IMR-90 (cell line): ENCODE results near the gene GPR65. TPM values are rescaled to one million over a fixed set of nuclear protein-coding genes. Genes with fewer than 3 reads are reported as not detected.

Experiments
- ATAC-seq: fragments of 200-7000 bp; cut with Tn5 transposase; 2 replicates; pipeline ENCODE4 v1.9.1; 2020; ENCODE audit warnings: low read depth, mild to moderate bottlenecking, moderate library complexity
- BruUV-seq: library from RNA; stranded (reverse); fragments of 400-500 nt; replicated peaks from 2 replicates; lab custom pipeline; 2021; lab: Mats Ljungman, UMichigan
- CTCF ChIA-PET: fragments of 300-600 bp; formaldehyde crosslinking; extraction: SDS; loops from one replicate; lab custom pipeline; 2021; ENCODE audit warnings: antibody characterized with exemption; lab: Yijun Ruan, JAX
- POLR2A ChIA-PET: fragments of 300-600 bp; sonication (Branson Sonifier 250); formaldehyde crosslinking; loops from one replicate; lab custom pipeline; 2022; ENCODE audit warnings: antibody characterized with exemption; ENCODE audit not compliant: unreplicated experiment; lab: Charles Lee
- DNase-seq: peaks from one replicate; pipeline ENCODE4 v3.0.0; 2013
- H2AFZ ChIP-seq: replicated peaks from 2 replicates; pipeline ENCODE3; 2013; ENCODE audit warnings: low read length, mild to moderate bottlenecking; ENCODE audit not compliant: poor library complexity
- H2AK5ac ChIP-seq: 2 replicates; pipeline ENCODE4 v1.6.1; 2013; ENCODE audit warnings: low read depth, low read length, inconsistent platforms
- H2AK9ac ChIP-seq: replicated peaks from 2 replicates; pipeline ENCODE3; 2013; ENCODE audit warnings: mild to moderate bottlenecking, low read depth, low read length, moderate library complexity; ENCODE audit not compliant: poor library complexity
- H2BK120ac ChIP-seq: 2 replicates; pipeline ENCODE4 v1.6.1; 2013; ENCODE audit warnings: low read depth, low read length, inconsistent platforms
- H2BK15ac ChIP-seq: 3 replicates; pipeline ENCODE4 v1.6.1; 2013; ENCODE audit warnings: low read depth, low read length, inconsistent platforms
- H2BK20ac ChIP-seq: 2 replicates; pipeline ENCODE4 v1.6.1; 2013; ENCODE audit warnings: low read depth, mild to moderate bottlenecking, inconsistent platforms, low read length, moderate library complexity
- H2BK5ac ChIP-seq: 2 replicates; pipeline ENCODE4 v1.6.1; 2013; ENCODE audit warnings: mild to moderate bottlenecking, low read depth, low read length, inconsistent platforms; ENCODE audit not compliant: poor library complexity, severe bottlenecking
- H3K14ac ChIP-seq: replicated peaks from 2 replicates; pipeline ENCODE4 v1.6.1; 2013; ENCODE audit warnings: low read depth, low read length, inconsistent platforms
- H3K18ac ChIP-seq: 2 replicates; pipeline ENCODE4 v1.6.1; 2013; ENCODE audit warnings: low read depth, low read length, control low read depth
- H3K23ac ChIP-seq: 2 replicates; pipeline ENCODE4 v1.6.1; 2013; ENCODE audit warnings: low read depth, low read length, inconsistent platforms
- H3K27ac ChIP-seq: 2 replicates; pipeline ENCODE4 v1.5.1; 2013; ENCODE audit warnings: mild to moderate bottlenecking, control low read depth, low read length; ENCODE audit not compliant: insufficient read depth
- H3K27me3 ChIP-seq: 2 replicates; pipeline ENCODE4 v1.6.1; 2013; ENCODE audit warnings: low read length; ENCODE audit not compliant: control insufficient read depth, insufficient read depth
- H3K36me3 ChIP-seq: 2 replicates; pipeline ENCODE4 v1.6.1; 2013; ENCODE audit warnings: low read length, mixed read lengths; ENCODE audit not compliant: control insufficient read depth, insufficient read depth
- H3K4ac ChIP-seq: 2 replicates; pipeline ENCODE4 v1.6.1; 2013; ENCODE audit warnings: low read depth, low read length, inconsistent platforms
- H3K4me1 ChIP-seq: 2 replicates; pipeline ENCODE4 v1.6.1; 2013; ENCODE audit warnings: low read length, mixed read lengths; ENCODE audit not compliant: control insufficient read depth, insufficient read depth
- H3K4me2 ChIP-seq: 2 replicates; pipeline ENCODE4 v1.6.1; 2013; ENCODE audit warnings: low read depth, mild to moderate bottlenecking, control low read depth, low read length, moderate library complexity
- H3K4me3 ChIP-seq: 2 replicates; pipeline ENCODE4 v1.5.1; 2013; ENCODE audit warnings: low read depth, mild to moderate bottlenecking, control low read depth, low read length, moderate library complexity; ENCODE audit not compliant: insufficient read depth
- H3K56ac ChIP-seq: 2 replicates; pipeline ENCODE4 v1.6.1; 2013; ENCODE audit warnings: low read length, inconsistent platforms; ENCODE audit not compliant: insufficient read depth; ENCODE audit errors: extremely low read depth
- H3K79me1 ChIP-seq, 2 experiments: 2 replicates each; pipeline ENCODE4 v1.6.1; 2013; ENCODE audit warnings: low read length in 2 of 2, inconsistent platforms in 1 of 2, low read depth in 1 of 2
- H3K9ac ChIP-seq: 2 replicates; pipeline ENCODE4 v1.6.1; 2013; ENCODE audit warnings: low read depth, low read length, control low read depth
- H3K9me1 ChIP-seq: 2 replicates; pipeline ENCODE4 v1.6.1; 2013; ENCODE audit warnings: low read length, inconsistent platforms; ENCODE audit not compliant: insufficient read depth
- H3K9me3 ChIP-seq: 2 replicates; pipeline ENCODE4 v1.6.1; 2013; ENCODE audit warnings: low read length; ENCODE audit not compliant: control insufficient read depth, insufficient read depth
- H4K20me1 ChIP-seq: 2 replicates; pipeline ENCODE4 v1.6.1; 2013; ENCODE audit warnings: low read length, inconsistent platforms; ENCODE audit not compliant: insufficient read depth
- H4K5ac ChIP-seq: 2 replicates; pipeline ENCODE4 v1.6.1; 2013; ENCODE audit warnings: mild to moderate bottlenecking, low read depth, low read length, control low read depth
- H4K8ac ChIP-seq, 2 experiments: 2 replicates each; pipeline ENCODE4 v1.6.1; 2013; ENCODE audit warnings: low read depth in 2 of 2, low read length in 2 of 2, control low read depth in 1 of 2, inconsistent platforms in 1 of 2
- H4K91ac ChIP-seq: 2 replicates; pipeline ENCODE4 v1.6.1; 2013; ENCODE audit warnings: low read depth, low read length, inconsistent platforms; ENCODE audit not compliant: insufficient read depth
- BHLHE40 ChIP-seq: fragments of 150-350 bp; IDR thresholded peaks from 2 replicates; pipeline ENCODE4 v1.6.1; 2016; ENCODE audit warnings: mild to moderate bottlenecking, low read depth, low read length
- CEBPB ChIP-seq: IDR thresholded peaks from 2 replicates; pipeline ENCODE4 v1.6.1; 2012; ENCODE audit warnings: low read depth, low read length, improper control_type of control experiment
- CHD1 ChIP-seq: IDR thresholded peaks from 2 replicates; pipeline ENCODE4 v1.6.1; 2012; ENCODE audit warnings: low read depth, low read length, improper control_type of control experiment
- FOS ChIP-seq: fragments of 150-350 bp; IDR thresholded peaks from 2 replicates; pipeline ENCODE4 v1.6.1; 2016; ENCODE audit warnings: low read depth, low read length
- MAFK ChIP-seq: IDR thresholded peaks from 2 replicates; pipeline ENCODE4 v1.6.1; 2012; ENCODE audit warnings: low read depth, low read length, improper control_type of control experiment
- MAZ ChIP-seq: IDR thresholded peaks from 2 replicates; pipeline ENCODE4 v1.6.1; 2012; ENCODE audit warnings: low read depth, mild to moderate bottlenecking, low read length, improper control_type of control experiment, moderate library complexity, borderline replicate concordance
- MXI1 ChIP-seq: IDR thresholded peaks from 2 replicates; pipeline ENCODE4 v1.6.1; 2012; ENCODE audit warnings: low read depth, mild to moderate bottlenecking, low read length, moderate library complexity, borderline replicate concordance
- NFE2L2 ChIP-seq: fragments of 150-350 bp; IDR thresholded peaks from 2 replicates; pipeline ENCODE4 v1.6.1; 2016; ENCODE audit warnings: low read depth, mild to moderate bottlenecking, low read length
- POLR2A ChIP-seq: IDR thresholded peaks from 2 replicates; pipeline ENCODE4 v1.6.1; 2012; ENCODE audit warnings: mild to moderate bottlenecking, low read depth, low read length
- SMC3 ChIP-seq: fragments of 150-350 bp; IDR thresholded peaks from 2 replicates; pipeline ENCODE4 v1.6.1; 2016; ENCODE audit warnings: low read depth, mild to moderate bottlenecking, antibody characterized with exemption, low read length, moderate library complexity
- WGBS, 2 experiments: methylation state at CpG; one replicate each; pipeline versions ENCODE4 v1.1.5 to v1.1.7; 2013; ENCODE audit warnings: missing lambda C conversion rate in 2 of 2; ENCODE audit not compliant: insufficient read length in 1 of 2; ENCODE audit errors: extremely low coverage in 2 of 2; 5-methylcytosine and 5-hydroxymethylcytosine counted together
- dilution Hi-C: fragments of 300-500 bp; cut with HindIII; formaldehyde crosslinking; loops from one replicate; pipeline ENCODE4 v1.14.3; 2018; ENCODE audit warnings: low sequenced_read_pairs; ENCODE audit not compliant: unreplicated experiment
- in situ Hi-C: fragments of 300-500 bp; cut with MboI; formaldehyde crosslinking; loops from 3 replicates; pipeline ENCODE4 v1.14.3; 2019; ENCODE audit warnings: low sequenced_read_pairs, inconsistent platforms, mixed read lengths
- intact Hi-C: fragments of 100-400 bp; cut with micrococcal nuclease; formaldehyde crosslinking; loops from 2 replicates; pipeline ENCODE4 v1.10.0; 2022
- polyA plus RNA-seq, 3 experiments: library from polyadenylated mRNA; depleted of rRNA; stranded (reverse); fragments of >200 nt; gene quantifications; 2 replicates each; pipeline ENCODE4 v1.2.3, GENCODE V29; 2012; ENCODE audit warnings: low replicate concordance in 1 of 3
- total RNA-seq: library from RNA; depleted of rRNA; stranded (reverse); fragments of >200 nt; gene quantifications from 2 replicates; pipeline ENCODE4 v1.2.3, GENCODE V29; 2012
- TF ChIP-seq, protein P1 (sequence below): fragments of 150-350 bp; IDR thresholded peaks from 2 replicates; pipeline ENCODE4 v1.6.1; 2017; ENCODE audit warnings: mild to moderate bottlenecking, antibody characterized with exemption, low read length, low read depth
- TF ChIP-seq, protein P2 (sequence below): conservative IDR thresholded peaks from 2 replicates; pipeline ENCODE4 v1.5.1; 2012; ENCODE audit warnings: mild to moderate bottlenecking, low read depth, low read length, improper control_type of control experiment
- TF ChIP-seq, protein P3 (sequence below): fragments of 150-350 bp; IDR thresholded peaks from 2 replicates; pipeline ENCODE4 v1.6.1; 2016; ENCODE audit warnings: low read depth, mild to moderate bottlenecking, low read length, moderate library complexity, borderline replicate concordance

GPR65 gene
- total and polyA plus RNA-seq, 2 of the 4 experiments (the other 2 are of a cell fraction): 0.05 to 0.18 TPM

DNA sequence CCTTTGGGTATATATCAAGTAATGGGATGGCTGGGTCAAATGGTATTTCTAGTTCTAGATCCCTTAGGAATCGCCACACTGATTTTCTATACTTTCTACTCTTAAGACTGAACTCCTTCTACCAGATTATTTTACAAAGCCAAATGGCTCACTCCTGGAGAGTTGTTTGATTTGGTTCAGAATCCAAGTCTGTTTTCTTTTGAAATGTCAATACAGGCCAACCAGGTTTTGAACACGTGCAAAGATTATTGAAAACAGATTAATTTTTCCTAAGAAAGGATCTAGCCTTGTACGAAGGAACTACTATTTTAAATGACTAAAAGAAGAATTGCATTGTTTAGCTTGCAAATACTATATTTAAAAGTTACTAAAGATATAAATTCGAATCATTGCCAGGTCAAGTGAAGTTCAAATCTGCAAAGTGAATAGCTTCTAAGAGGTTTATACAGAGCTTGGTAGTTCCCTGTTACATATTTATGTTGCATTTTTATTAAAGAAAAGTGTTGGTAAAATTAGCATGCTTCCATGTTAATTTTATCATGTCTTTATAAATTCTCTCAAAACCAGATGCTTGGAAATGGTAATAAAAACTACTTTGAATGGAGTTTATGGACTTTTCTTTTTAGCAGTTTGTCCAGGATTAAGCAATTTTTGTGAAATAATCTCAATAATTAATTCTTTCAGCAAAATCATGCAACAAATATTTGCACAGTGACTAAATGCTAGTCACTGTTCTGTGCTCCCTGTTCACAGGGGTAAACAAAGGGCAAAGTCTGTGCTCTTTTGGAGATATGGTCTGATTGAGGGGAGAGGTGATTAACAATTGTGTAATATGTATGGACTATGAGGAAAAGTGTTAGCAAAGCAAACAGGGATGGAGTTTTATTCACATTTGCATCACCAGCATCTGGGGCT, 38.9 kb downstream of the GPR65 start (continued):
- no peak for TF ChIP-seq CEBPB

DNA sequence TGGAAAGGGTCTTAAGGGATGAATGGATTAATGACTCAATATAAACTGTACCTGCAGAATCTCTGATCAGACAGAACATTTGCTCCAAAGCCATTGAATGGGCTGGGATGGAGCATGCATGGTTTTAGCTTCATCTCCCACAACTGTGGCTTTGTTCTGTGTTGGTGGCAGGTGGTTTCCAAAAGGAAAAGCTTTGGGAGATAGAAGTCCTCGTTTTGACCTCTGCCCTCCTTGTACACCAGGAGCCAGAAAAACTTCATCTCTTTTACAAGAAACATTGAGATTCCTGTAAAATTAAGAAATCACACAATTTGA, 39.5 kb downstream of the GPR65 start:
- Histone ChIP-seq H2BK15ac (no peak overlapping the region), H3K14ac (no peak overlapping the region), H2AK5ac (no peak overlapping the region), H3K18ac (no peak overlapping the region), H2BK5ac (no peak overlapping the region), H4K8ac (no peak overlapping the region), H2BK120ac (no peak overlapping the region), H4K91ac (no peak overlapping the region), H3K4ac (no peak overlapping the region), H3K9me3 (0 out of 2 replicates have a peak, but pooled peaks cover 1% of the 10 kb centered on the region), H3K23ac (no peak overlapping the region), H3K4me3 (no peak overlapping the region), H4K20me1 (no peaks in the 10 kb centered on the region), H3K9ac (no peak overlapping the region), H2AK9ac (no peak overlapping the region), H3K4me1 (no peaks in the 10 kb centered on the region), H2AFZ (no peak overlapping the region), H3K9me1 (no peaks in the 10 kb centered on the region), H3K4me2 (no peak overlapping the region), H3K27me3 (no peaks in the 10 kb centered on the region), H3K56ac (no peak overlapping the region), H3K27ac (no peak overlapping the region), H2BK20ac (no peak overlapping the region), H4K5ac (no peak overlapping the region), H3K36me3 (no peaks in the 10 kb centered on the region), H3K79me1 (no peaks in the 10 kb centered on the region)
- POLR2A ChIA-PET: no interaction called here
- BruUV-seq: no TSS peak
- intact Hi-C loops: no loop called here
- no CpG with 5 or more reads among the region's 1 CpG for WGBS, 2 experiments
- DNase-seq (no peak), ATAC-seq (no peak)
- dilution Hi-C loops: no loop called here
- CTCF ChIA-PET: no interaction called here
- in situ Hi-C loops: no loop called here
- TF ChIP-seq CHD1: no peak
- TF ChIP-seq, protein P1, sequence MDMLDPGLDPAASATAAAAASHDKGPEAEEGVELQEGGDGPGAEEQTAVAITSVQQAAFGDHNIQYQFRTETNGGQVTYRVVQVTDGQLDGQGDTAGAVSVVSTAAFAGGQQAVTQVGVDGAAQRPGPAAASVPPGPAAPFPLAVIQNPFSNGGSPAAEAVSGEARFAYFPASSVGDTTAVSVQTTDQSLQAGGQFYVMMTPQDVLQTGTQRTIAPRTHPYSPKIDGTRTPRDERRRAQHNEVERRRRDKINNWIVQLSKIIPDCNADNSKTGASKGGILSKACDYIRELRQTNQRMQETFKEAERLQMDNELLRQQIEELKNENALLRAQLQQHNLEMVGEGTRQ: no peak
- TF ChIP-seq SMC3: no peak
- TF ChIP-seq FOS: no peak
- TF ChIP-seq BHLHE40: no peak
- no peak for TF ChIP-seq NFE2L2
- TF ChIP-seq, protein P2, sequence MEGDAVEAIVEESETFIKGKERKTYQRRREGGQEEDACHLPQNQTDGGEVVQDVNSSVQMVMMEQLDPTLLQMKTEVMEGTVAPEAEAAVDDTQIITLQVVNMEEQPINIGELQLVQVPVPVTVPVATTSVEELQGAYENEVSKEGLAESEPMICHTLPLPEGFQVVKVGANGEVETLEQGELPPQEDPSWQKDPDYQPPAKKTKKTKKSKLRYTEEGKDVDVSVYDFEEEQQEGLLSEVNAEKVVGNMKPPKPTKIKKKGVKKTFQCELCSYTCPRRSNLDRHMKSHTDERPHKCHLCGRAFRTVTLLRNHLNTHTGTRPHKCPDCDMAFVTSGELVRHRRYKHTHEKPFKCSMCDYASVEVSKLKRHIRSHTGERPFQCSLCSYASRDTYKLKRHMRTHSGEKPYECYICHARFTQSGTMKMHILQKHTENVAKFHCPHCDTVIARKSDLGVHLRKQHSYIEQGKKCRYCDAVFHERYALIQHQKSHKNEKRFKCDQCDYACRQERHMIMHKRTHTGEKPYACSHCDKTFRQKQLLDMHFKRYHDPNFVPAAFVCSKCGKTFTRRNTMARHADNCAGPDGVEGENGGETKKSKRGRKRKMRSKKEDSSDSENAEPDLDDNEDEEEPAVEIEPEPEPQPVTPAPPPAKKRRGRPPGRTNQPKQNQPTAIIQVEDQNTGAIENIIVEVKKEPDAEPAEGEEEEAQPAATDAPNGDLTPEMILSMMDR: no peak
- no peak for TF ChIP-seq MXI1
- no peak for TF ChIP-seq MAZ
- no peak for TF ChIP-seq MAFK
- TF ChIP-seq POLR2A: no peak
- TF ChIP-seq, protein P3, sequence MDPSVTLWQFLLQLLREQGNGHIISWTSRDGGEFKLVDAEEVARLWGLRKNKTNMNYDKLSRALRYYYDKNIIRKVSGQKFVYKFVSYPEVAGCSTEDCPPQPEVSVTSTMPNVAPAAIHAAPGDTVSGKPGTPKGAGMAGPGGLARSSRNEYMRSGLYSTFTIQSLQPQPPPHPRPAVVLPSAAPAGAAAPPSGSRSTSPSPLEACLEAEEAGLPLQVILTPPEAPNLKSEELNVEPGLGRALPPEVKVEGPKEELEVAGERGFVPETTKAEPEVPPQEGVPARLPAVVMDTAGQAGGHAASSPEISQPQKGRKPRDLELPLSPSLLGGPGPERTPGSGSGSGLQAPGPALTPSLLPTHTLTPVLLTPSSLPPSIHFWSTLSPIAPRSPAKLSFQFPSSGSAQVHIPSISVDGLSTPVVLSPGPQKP: no peak
